Measurements from ENCODE around the gene LFNG.

LFNG gene

DNA sequence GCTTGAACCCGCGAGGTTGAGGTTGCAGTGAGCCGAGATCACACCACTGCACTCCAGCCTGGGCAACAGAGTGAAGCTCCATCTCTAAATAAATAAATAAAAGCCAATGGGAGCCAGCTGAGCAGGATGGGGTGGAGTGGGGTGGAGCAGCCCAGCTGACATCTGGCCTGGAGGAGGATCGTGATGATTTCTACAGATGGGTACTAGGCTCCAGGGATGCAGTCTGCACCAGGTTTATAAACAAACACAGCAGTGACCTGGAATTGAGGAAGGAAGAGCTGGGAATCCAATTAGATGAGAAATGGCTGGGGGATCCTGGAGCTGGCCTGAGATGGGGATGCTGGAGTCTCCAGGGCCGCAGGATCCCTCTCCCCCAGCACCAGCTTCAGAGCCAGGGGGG lies 36.1 kb upstream of the LFNG start:
- DNase-seq (ENCODE audit: low read depth, low spot score), result no peak

DNA sequence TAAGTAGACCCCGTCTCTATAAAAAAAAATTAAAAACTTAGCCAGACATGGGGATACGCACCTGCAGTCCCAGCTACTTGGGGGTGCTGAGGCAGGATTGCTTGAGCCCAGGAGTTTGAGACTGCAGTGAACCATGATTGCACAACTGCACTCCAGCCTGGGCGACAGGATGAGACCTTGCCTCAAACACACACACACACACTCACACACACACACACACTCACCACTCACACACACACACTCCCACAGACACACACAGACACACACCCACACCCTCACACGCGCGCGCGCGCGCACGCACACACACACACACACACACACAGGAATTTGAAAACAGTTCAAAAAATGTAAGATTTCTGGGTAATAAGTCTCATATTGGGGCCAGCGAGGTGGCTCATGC lies 34.7 kb upstream of the LFNG start:
- DNase-seq (ENCODE audit: low read depth, low spot score), result no peak

DNA sequence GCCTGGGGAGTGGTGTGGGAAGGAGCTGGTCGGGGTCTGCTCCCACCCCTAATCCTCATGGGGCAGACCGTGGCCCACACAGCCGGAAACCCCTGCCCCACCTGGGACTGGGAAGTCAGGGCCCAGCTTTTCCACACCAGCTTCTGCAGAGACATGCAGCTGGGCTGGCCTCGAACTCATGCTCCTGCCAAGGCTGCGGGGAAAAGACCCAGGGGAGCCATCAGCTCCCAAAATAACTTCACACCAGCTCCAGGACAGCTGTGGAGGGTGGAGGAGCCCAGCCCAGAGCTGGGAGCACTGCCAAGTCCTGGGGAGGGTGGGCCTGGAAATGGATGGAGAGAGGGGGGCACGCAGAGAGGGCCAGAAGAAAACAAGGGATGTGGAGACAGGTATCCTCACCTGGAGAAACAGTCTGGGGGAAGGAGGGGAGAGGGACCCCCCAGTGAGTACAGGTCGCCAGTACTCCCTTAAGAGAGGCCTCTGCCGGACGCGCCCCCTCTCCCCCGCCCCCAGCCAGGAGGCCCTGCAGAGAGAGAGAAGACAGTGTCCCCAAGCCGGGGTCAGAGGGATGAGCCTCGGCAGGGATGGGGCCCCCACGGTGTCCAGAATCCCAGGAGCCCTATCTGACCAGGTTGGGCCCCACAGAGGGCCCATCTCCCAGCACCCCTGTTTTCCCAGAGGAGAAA lies 31.8 kb upstream of the LFNG start:
- no peak for DNase-seq (ENCODE audit: low read depth, low spot score)

DNA sequence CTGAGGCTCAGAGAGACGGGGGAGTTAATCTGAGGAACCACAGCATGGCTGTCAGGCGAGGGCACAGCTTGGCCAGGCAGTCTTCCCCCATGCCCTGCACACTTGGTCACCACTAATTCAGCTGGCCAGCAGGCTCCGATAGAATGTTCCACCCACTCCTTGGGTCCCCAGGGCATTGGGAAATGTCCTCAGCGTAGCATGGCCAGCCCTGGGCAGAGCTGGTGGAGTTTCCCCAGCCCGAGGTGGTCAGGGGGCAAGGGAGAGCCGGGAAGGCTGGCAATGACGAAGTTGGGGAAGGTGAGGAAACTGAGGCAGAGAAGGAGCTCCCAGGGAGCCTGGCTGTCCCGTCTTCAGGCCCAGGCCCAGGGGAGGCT lies 31.3 kb upstream of the LFNG start:
- no peak for DNase-seq (ENCODE audit: low read depth, low spot score)

DNA sequence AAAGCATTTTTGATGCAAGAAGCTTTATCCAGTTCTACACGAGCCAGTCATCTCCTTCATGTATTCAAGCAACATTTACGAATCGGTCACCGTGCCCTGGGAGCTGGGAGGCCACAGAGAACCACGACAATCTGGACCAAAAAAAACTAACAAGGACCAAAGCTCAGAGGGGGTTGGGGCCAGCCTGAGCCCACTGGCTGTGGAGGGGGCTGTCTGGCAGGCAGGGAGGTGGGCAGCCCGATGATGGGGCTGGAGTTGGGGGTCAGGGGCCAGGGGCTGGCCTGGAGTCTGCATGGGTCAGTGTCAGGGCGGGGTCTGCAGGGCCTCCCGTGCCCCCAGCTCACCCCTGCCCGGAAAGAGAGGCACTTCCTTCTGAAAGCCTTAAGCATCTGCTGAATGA lies 30.9 kb upstream of the LFNG start:
- DNase-seq (ENCODE audit: low read depth, low spot score), result no peak

DNA sequence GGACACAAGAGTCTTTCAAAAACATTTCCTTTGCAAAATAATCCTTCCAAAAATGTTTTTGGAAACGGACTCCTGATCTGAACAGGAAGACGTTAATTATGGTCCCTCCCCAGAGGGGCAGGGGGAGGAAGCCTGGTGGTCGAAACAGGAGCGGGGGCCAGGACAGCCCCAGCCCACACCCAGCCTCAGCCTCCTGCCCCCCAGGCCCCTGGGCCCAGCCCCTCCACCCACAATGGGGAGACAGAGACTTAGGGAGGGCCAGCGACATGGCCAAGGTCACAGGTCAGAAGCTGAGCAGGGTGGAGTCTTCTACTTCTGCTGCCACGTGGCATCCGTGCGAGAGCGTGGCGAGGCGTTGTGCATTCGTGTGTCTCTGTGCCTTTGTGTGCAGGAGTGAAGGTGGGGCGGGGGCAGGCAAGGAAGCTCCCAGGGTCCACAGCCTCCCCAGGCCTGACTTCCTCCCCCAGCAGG lies 29.4 kb upstream of the LFNG start:
- no peak for DNase-seq (ENCODE audit: low read depth, low spot score)

DNA sequence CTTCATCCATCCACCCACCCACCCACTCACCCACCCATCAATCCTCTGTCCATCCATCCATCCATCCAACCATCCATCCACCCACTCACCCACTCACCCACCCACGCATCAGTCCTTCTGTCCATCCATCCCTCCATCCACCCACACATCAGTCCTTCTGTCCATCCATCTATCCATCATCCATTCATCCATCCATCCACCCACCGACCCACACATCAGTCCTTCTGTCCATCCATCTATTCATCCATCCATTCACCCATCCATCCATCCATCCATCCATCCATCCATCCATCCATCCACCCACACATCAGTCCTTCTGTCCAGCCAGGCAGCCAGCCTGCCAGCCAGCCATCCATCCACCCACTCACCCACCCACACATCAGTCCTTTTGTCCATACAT lies 27.5 kb upstream of the LFNG start:
- no peak for DNase-seq (ENCODE audit: low read depth, low spot score)

DNA sequence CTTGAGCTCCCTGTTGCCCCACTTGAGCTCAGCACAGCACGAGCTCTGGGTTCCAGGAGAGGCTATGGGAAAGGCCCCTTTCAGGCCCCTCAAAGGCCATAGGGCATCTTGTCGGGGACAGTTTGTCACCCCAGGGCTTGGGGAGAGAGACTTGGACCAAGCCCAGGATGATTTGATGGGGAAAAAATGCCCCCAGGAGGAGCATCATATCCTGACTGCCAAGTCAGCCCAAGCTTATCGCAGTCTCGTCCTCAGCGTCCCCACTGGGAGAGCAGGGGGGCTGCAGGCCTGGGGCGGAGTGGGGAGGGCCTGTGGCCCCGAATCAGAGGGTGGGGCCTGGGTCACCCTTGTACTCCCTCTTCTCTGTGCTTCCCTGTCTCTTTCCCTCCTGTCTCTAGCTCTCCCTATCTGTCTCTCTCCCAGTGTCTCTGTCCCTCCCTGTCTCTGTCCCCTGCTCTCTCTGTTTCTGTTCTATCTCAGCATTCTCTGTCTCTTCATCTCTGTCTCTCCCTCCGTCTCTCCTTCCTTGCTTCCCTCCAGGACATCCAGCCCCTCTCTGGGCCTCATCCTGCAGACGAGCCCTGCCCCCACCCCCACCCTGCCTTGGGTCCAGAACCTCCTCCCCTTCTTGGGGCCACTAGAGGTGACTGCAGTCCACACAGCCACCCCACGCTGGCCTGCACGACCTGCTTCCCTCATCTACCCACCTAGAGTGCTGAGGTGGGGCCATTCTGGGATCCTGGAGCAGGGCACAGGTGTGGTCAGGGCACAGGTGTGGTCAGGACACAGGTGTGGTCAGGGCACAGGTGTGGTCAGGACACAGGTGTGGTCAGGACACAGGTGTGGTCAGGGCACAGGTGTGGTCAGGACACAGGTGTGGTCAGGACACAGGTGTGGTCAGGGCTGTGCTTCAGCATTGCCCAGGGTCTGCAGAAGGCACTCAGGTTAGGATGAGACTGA lies 26.1 kb upstream of the LFNG start:
- no peak for DNase-seq (ENCODE audit: low read depth, low spot score)

DNA sequence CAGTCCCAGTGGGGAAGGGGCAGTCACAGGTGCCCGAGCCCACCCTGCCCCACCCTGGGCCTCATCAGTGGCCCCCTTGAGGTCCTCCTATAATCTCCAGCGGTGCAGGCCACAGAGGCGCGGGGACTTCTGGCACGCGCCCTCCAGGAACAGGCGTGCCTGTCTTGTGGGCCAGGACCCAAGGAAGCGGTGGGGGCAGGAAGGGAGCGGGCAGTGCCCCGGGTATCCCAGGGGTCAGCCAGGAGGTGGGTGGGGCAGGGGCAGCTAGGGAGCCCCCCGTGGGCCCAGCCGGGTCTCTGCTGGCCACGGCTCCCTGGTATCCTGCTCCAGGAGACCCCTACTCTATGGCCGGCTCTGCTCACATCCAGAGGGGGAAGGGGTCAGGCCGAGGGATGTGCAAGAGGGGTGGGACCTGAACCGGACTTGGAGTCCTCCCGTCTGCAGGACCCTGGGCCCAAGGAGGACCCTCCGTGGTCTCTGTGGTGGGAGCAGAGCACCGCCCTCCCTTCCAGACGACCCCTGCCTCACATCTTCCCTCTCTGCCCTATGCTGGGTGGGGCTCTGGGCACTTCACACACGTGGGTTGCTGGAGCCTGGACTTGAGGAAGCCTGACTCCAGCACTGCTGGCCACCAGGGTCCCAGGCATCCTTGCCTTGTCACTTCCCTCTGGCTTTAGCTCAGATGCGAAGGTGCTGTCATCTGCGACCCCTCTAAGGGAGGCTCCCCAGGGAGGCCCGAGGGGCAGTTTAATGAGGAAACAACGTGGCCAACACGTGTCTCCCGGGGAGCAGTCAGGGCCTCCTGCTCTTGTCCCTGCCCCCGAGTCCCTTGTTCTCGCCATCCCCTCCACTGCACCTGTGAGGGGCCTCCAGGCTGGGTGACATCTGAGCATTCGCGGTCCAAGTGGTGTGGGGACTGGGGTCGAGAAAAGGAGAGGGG lies 25.1 kb upstream of the LFNG start:
- no peak for DNase-seq (ENCODE audit: low read depth, low spot score)

DNA sequence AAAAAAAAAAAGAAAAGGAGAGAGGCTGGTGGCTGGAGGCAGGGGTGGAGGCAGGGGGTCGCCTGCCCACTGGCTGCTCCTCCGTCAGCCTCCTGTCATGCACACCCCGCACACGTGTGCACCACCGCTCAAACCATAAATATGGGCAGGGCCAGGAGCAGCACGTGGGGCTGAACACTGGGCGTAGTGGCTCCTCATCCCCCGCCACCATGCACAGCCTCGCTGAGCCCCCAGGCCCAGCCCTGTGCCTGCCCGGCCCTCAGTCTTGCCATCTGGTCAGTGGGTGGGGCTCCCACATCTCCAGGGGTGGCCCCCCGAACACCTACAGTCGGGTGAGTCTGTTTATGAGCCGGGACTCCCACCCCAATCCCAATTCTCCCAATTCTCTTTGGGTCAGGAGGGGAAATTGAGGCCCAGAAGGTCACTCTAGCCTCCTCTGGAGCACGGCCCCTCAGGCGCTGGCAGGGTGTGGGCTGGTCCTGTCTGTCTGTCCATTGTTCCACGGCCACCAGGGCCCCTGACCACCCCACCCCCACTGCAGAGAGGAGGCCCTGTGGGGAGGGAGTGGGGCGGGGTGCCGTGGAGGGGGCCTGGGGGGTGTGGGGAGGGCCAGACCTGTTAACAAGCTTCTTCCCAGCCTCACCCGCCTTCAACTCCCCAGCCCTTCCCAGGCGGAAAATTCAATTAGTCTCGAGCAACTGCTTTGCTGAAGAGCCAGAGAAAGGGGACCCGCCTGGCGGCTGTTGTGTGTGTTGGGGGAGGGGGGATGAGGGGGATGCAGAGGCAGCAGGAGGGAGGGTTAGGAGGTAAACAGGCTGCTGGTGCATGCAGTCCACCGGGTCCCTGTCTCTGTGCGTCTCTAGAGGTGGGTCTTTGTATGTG lies 23.9 kb upstream of the LFNG start:
- no peak for DNase-seq (ENCODE audit: low read depth, low spot score)

DNA sequence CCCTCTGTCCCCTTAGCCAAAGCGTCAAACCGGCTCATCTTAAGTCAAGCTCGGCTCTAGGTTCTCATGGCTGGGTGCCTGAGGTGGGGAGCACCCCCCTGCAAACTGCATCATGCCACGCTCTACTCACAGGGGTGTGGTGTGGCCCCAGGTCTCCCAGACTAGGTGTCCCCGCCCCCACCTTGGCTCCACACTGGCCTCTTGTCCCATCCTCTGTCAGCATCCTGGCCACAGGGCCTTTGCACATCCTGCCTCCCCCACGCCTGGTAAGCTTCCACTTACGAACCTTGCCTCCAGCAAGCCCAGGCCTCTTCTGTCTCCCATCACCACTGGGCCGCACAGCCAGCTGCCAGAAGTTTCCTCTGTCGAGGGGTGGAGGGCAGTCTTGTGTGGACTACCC lies 23.2 kb upstream of the LFNG start:
- no peak for DNase-seq (ENCODE audit: low read depth, low spot score)

DNA sequence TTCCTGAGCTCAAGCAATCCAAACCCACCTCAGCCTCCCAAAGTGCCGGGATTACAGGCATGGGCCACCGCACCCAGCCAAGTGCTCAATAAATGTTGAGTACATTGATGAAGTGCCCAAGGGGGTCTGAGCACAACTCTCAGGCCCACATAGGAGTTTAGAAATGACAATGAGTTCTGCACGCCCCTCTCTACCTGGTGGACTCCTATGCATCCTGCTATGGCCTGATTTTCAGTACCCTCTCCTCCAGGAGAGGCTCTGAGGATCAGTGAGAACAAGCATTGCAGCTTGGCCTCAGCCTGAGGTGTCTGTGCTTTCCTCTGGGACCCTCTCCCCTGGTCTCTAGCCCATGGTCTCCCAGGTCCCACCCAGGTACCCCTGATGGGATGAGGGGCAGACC lies 22.5 kb upstream of the LFNG start:
- no peak for DNase-seq (ENCODE audit: low read depth, low spot score)

DNA sequence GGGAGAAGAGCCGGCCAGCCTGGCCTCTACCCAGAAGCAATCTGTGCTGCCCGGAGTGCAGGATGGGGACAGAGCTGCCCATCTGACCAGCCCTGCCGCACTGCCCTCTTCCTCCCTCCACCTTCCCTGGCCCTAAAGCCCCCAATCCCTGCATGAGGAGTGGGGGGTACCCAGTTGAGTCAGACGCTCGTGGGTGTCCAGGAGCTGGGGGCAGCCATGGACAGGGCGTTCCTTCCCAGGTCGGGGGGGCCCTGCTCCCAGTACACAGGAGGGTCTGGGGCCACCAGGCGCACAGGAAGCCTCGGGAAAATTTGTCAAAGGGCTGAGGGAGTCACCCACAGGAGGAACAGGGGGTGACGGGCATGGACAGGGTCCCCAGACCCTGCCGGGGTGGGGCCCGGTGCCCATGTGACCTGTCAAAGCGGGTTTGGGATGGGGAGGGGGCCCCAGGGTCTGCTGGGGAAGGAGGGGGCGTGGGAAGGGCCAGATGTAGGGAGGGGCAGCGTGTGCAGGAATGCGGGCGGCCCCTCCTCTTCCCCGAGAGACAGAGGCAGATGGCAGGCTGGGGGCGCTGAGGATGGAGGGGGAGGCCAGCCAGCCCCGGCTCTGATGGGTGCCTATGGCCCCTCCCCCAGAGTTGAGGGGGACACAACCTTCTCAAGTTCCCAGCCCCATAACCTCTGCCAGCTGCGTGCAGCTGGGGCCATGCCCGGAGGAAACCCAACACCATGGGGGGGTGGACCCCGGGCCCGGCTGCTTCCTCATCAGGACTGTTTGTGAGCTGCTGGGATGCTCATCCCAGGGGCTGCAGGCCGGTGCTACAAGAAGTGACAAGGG lies 21.9 kb upstream of the LFNG start:
- no peak for DNase-seq (ENCODE audit: low read depth, low spot score)

DNA sequence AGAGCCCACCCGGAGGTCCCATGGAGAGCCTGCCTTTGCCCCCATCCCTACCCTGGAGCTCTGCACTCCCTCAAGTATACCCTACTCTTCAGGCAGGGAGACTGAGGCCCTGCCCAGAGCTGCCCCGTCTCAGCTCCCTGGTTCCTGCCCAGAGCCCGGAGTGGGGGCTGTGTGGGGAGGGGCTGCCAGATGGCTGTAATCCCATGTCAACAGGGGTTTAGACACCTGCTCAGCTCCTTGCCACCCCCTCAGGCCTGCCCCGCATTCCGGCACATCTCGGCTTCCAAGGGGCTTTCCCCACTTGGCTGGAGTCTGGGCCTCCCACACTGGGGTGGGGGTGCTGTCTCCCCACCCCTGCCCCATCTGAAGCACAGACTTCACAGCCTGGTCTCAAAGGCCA lies 20.9 kb upstream of the LFNG start:
- no peak for DNase-seq (ENCODE audit: low read depth, low spot score)

DNA sequence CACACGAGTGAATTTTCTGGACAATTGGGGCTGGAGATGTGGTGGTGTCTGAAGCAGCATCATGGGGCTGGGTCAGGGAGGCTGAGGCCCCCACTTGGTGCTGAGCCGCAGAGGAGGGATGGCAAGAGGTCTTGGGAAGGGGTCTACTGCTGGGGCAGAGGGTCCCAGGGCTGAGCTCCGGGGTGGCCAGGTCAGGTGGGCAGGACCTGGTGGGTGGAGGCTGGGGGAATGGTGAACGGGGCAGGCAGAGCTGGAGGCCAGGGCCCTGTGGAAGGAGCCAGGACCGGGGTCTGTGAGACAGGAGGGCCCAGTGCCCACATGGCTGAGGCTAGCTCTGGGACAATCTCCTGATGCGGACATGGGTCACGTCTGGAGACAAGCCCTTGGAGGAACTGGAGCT lies 20.4 kb upstream of the LFNG start:
- no peak for DNase-seq (ENCODE audit: low read depth, low spot score)

DNA sequence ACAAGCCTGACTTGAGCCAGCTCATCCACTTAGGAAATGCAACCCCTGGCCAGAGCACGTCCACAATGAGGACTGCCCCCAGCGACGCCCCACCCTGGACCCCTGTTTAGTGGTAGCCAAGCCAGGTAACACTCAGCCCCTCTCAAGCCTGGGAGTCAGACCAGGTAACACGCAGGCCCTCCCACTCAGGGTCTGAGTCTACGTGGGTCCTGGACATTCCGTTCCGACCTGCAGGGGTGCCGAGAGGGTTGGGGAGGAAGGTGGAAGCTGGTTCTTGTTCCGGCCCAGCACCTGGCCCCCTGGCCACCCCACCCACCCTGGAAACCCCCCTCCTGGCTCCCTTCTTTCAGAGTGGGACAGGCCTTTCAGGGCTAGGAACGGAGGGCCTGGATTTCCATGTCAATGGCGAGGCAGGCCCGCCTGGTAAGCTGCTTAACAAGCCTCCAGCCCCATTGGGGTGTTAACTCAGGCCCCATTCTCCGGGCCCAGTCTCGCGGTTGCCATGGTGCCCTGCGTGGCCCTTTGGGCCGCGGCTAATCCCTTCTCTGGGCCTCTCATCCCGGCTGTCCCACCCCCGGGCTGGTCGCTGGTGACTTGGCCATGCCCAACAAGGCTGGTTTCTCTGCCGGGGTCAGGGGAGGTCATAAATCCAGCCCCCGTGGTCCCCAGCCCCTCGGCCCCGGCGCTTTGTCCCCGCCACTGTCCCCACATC lies 19.7 kb upstream of the LFNG start:
- DNase-seq (ENCODE audit: low read depth, low spot score), result no peak

DNA sequence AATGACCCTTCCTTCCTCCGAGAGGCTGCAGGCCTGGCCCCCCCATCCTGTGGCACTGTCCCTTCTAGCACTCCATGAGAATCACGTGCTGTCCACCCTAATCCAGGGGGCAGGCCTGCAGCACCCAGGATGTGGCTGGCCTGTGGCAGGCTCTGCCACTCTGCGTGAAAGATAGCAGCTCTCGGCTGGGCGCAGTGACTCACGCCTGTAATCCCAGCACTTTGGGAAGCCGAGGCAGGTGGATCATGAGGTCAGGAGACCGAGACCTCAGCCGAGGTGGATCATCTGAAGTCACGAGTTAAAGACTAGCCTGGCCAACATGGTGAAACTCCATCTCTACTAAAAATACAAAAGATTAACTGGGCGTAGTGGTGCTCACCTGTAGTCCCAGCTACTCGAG lies 18.9 kb upstream of the LFNG start:
- no peak for DNase-seq (ENCODE audit: low read depth, low spot score)

DNA sequence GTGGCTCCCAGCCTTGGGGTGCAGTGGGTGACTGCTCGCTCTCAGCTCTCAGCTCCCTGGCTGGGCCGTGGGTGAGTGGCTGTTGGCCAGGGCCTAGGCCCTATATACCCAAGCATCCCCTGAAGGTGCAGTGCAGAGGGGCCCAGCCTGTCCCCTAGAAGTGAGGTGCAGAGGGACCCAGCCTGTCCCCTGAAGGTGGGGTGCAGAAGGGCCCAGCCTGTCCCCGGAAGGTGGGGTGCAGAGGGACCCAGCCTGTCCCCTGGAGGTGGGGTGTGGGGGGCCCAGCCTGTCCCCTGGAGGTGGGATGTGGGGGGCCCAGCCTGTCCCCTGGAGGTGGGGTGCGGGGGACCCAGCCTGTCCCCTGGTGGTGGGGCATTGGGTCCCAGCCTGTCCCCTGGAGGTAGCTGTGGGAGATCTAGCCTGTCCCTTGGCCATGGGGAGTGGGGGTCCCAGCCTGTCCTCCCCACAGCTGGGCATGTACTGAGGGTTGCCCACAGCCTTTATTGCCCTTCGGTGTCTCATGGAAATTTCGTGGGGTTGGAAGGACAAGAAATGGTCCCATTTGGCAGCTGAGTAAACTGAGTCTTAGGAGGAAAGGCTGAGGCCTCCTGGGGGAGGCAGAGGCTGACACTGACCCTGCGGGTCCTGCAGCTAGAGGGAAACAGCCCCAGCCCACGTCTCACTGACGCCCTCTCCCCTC lies 17.5 kb upstream of the LFNG start:
- no peak for DNase-seq (ENCODE audit: low read depth, low spot score)

DNA sequence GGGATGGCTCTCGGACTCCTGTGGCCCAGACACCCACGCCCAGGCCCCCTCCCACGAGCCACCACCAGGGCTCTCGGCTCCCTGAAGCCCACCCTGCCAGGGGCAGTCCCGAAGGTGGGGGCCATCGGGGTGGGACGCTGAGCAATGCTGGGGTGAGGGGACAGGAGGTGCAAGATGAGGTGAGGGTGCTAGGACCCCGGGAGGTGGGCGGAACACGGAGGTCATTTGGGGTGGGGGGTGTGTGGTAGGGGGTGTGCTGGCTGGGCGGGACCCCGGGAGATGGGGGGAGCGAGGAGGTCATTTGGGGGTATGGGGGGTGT lies 17.0 kb upstream of the LFNG start:
- no peak for DNase-seq (ENCODE audit: low read depth, low spot score)
